Thoracic aorta (tissue), 2 donors: ENCODE measurements around the gene HDAC4. TPM values are rescaled to one million over a fixed set of nuclear protein-coding genes. Genes with fewer than 3 reads are reported as not detected.

ENCODE experiments used
- ATAC-seq: fragments of 150-250 bp; one replicate; pipeline ENCODE4 v1.8.0; 2017; ENCODE audit warnings: low read depth; ENCODE audit not compliant: insufficient number of reproducible peaks, low FRiP score
- DNase-seq: peaks from one replicate; pipeline ENCODE4 v3.0.0-alpha.2; 2020; ENCODE audit warnings: low spot score
- H3K27ac ChIP-seq, 2 donors: fragments of 200-600 bp; sonication (generic); 1 replicate in 1 of 2; 2 replicates in 1 of 2; pipeline ENCODE4 v1.5.1; 2016; ENCODE audit warnings: mild to moderate bottlenecking in 2 of 2, moderate library complexity in 2 of 2
- H3K27me3 ChIP-seq: fragments of 200-600 bp; sonication (generic); replicated peaks from 2 replicates; pipeline ENCODE4 v1.6.0; 2016; ENCODE audit warnings: mild to moderate bottlenecking; ENCODE audit not compliant: insufficient read depth
- H3K36me3 ChIP-seq: fragments of 200-600 bp; sonication (generic); one replicate; pipeline ENCODE4 v1.5.1; 2016
- H3K4me1 ChIP-seq, 2 donors: fragments of 200-600 bp; sonication (generic); 1 replicate in 1 of 2; 2 replicates in 1 of 2; pipeline versions ENCODE4 v1.5.1 to v1.6.0; 2016; ENCODE audit warnings: low read depth in 2 of 2, mild to moderate bottlenecking in 1 of 2; ENCODE audit not compliant: control insufficient read depth in 1 of 2
- H3K4me3 ChIP-seq: fragments of 200-600 bp; sonication (generic); 2 replicates; pipeline ENCODE4 v1.5.1; 2016; ENCODE audit warnings: mild to moderate bottlenecking
- H3K9me3 ChIP-seq: fragments of 200-600 bp; sonication (generic); 2 replicates; pipeline ENCODE4 v1.5.1; 2016
- CTCF ChIP-seq: fragments of 200-600 bp; sonication (generic); IDR thresholded peaks from one replicate; pipeline ENCODE4 v1.5.1; 2019; ENCODE audit warnings: antibody characterized with exemption
- total RNA-seq, 2 donors: library from RNA; depleted of rRNA; stranded (reverse); fragments of >200 nt; gene quantifications; one replicate each; pipeline versions ENCODE4 v1.1.0 to v1.2.3, GENCODE V29; 2016

The HDAC4 gene
- total RNA-seq, 2 donors from 2014 or later, result 79.2 to 163 TPM

GRCh38 chr2:239152916-239153305 is 247.9 kb downstream of the HDAC4 start:
- TF ChIP-seq CTCF, result no peak
- ATAC-seq, result no peak
- H3K9me3 ChIP-seq, result no peaks in the 10 kb centered on the region
- no peaks in the 10 kb centered on the region for H3K27me3 ChIP-seq
- peaks cover 19% of the 10 kb centered on the region for H3K36me3 ChIP-seq
- H3K27ac ChIP-seq, result peak overlapping the region in 1 of 2 donors; percentile 75
- no peak overlapping the region for H3K4me3 ChIP-seq
- peaks cover 3 to 17% of the 10 kb centered on the region in 2 donors for H3K4me1 ChIP-seq
- no peak for DNase-seq

GRCh38 chr2:239152239-239152915 is 248.4 kb downstream of the HDAC4 start:
- TF ChIP-seq CTCF, result no peak
- Histone ChIP-seq H3K27ac (peak overlapping the region; percentile 72 to 75), H3K4me3 (no peak overlapping the region), H3K27me3 (no peaks in the 10 kb centered on the region), H3K36me3 (peaks cover 22% of the 10 kb centered on the region), H3K4me1 (peaks cover 3 to 17% of the 10 kb centered on the region in 2 donors), H3K9me3 (no peaks in the 10 kb centered on the region)
- DNase-seq (no peak), ATAC-seq (no peak)

- H3K27ac ChIP-seq, result peak overlapping the region; percentile 72 to 75
- H3K36me3 ChIP-seq, result peaks cover 22% of the 10 kb centered on the region
- TF ChIP-seq CTCF, result no peak
- peaks cover 3 to 17% of the 10 kb centered on the region in 2 donors for H3K4me1 ChIP-seq
- H3K27me3 ChIP-seq, result no peaks in the 10 kb centered on the region
- no peak overlapping the region for H3K4me3 ChIP-seq
- DNase-seq (no peak), ATAC-seq (no peak)
- H3K9me3 ChIP-seq, result no peaks in the 10 kb centered on the region
Observed at GRCh38 chr2:239151201-239152131, 249.4 kb downstream of the HDAC4 start.

GRCh38 chr2:239150125-239151011 is 250.5 kb downstream of the HDAC4 start:
- Histone ChIP-seq H3K4me3 (no peak overlapping the region), H3K4me1 (peaks cover 3 to 17% of the 10 kb centered on the region in 2 donors), H3K36me3 (peaks cover 13% of the 10 kb centered on the region), H3K9me3 (no peaks in the 10 kb centered on the region), H3K27ac (peak overlapping the region; percentile 72 to 74), H3K27me3 (no peaks in the 10 kb centered on the region)
- ATAC-seq, result no peak
- DNase-seq, result no peak
- TF ChIP-seq CTCF, result no peak
